Measurements from ENCODE around the gene L3MBTL4.

L3MBTL4 gene

GRCh38 chr18:5986257-5986931 lies 428.3 kb downstream of the L3MBTL4 start:
- no peak for DNase-seq (ENCODE audit: low read depth)

- DNase-seq (ENCODE audit: low read depth), result no peak
Observed at GRCh38 chr18:5984245-5984644, 430.5 kb downstream of the L3MBTL4 start.

- DNase-seq (ENCODE audit: low read depth), result no peak
Observed at GRCh38 chr18:5983488-5983887, 431.2 kb downstream of the L3MBTL4 start.

- DNase-seq (ENCODE audit: low read depth), result no peak
Observed at GRCh38 chr18:5982332-5982731, 432.4 kb downstream of the L3MBTL4 start.

GRCh38 chr18:5980721-5981120 lies 434.0 kb downstream of the L3MBTL4 start:
- no peak for DNase-seq (ENCODE audit: low read depth)

- DNase-seq (ENCODE audit: low read depth), result no peak
Observed at GRCh38 chr18:5979971-5980457, 434.7 kb downstream of the L3MBTL4 start.

GRCh38 chr18:5979176-5979888 lies 435.4 kb downstream of the L3MBTL4 start:
- DNase-seq (ENCODE audit: low read depth), result no peak

GRCh38 chr18:5977022-5977421 lies 437.7 kb downstream of the L3MBTL4 start:
- no peak for DNase-seq (ENCODE audit: low read depth)

GRCh38 chr18:5975111-5976002 lies 439.4 kb downstream of the L3MBTL4 start:
- DNase-seq (ENCODE audit: low read depth), result no peak

GRCh38 chr18:5974696-5975095 lies 440.0 kb downstream of the L3MBTL4 start:
- DNase-seq (ENCODE audit: low read depth), result no peak

GRCh38 chr18:5973099-5973498 lies 441.6 kb downstream of the L3MBTL4 start:
- DNase-seq (ENCODE audit: low read depth), result no peak

GRCh38 chr18:5972298-5972697 lies 442.4 kb downstream of the L3MBTL4 start:
- no peak for DNase-seq (ENCODE audit: low read depth)

GRCh38 chr18:5969989-5970403 lies 444.7 kb downstream of the L3MBTL4 start:
- no peak for DNase-seq (ENCODE audit: low read depth)

- no peak for DNase-seq (ENCODE audit: low read depth)
Observed at GRCh38 chr18:5969355-5969988, 445.2 kb downstream of the L3MBTL4 start.

- DNase-seq (ENCODE audit: low read depth), result no peak
Observed at GRCh38 chr18:5967666-5968065, 447.0 kb downstream of the L3MBTL4 start.

GRCh38 chr18:5967007-5967406 lies 447.7 kb downstream of the L3MBTL4 start:
- no peak for DNase-seq (ENCODE audit: low read depth)

- no peak for DNase-seq (ENCODE audit: low read depth)
Observed at GRCh38 chr18:5966514-5966913, 448.2 kb downstream of the L3MBTL4 start.

- DNase-seq (ENCODE audit: low read depth), result no peak
Observed at GRCh38 chr18:5964996-5965395, 449.7 kb downstream of the L3MBTL4 start.

- DNase-seq (ENCODE audit: low read depth), result no peak
Observed at GRCh38 chr18:5964596-5964995, 450.1 kb downstream of the L3MBTL4 start.

GRCh38 chr18:5964108-5964507 lies 450.6 kb downstream of the L3MBTL4 start:
- DNase-seq (ENCODE audit: low read depth), result no peak

- no peak for DNase-seq (ENCODE audit: low read depth)
Observed at GRCh38 chr18:5963267-5963666, 451.4 kb downstream of the L3MBTL4 start.

GRCh38 chr18:5962362-5962761 lies 452.3 kb downstream of the L3MBTL4 start:
- no peak for DNase-seq (ENCODE audit: low read depth)
